ENCODE results near the gene LGALS1.

DNA sequence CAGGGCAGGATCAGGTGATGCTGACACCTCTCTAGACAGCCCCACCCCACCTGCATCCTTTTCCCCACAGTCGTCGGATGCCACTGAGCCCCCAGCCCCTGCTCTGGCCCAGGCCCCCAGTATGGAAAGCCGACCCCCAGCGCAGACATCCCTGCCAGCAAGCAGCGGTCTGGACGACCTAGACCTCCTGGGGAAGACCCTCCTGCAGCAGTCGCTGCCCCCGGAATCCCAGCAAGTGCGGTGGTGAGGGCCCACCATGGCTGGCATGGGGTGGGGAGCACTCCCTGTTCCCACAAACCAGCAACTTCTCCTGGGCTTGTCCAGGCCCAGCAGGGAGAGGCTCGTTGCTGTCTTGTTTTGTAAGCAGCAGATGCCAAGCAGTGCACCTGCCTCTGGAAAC, 45.5 kb upstream of the LGALS1 start:
- TF ChIP-seq POLR2A (IDR thresholded peaks at IDR 0.05; ENCODE audit: low read depth, low read length) = no peak
- TF ChIP-seq POLR2AphosphoS5 (IDR thresholded peaks at IDR 0.05; ENCODE audit: low read depth, low read length) = no peak
